GM21717 (cell line): Measurements from ENCODE around the gene TARP.

Experiments
- ATAC-seq: cut with Tn5 transposase; IDR thresholded peaks from one replicate; pipeline ENCODE4 v1.9.1; 2021; ENCODE audit warnings: mild to moderate bottlenecking, moderate library complexity; ENCODE audit not compliant: unreplicated experiment

Gene TARP

GRCh38 chr7:38273286-38273995 is at the start of gene TARP:
TARP (minus strand) TSS chr7:38273636.
- ATAC-seq, result no peak

GRCh38 chr7:38323156-38323555 is 49.7 kb upstream of the TARP start:
- no peak for ATAC-seq

- ATAC-seq, result no peak
Observed at GRCh38 chr7:38322461-38322860, 49.0 kb upstream of the TARP start.

GRCh38 chr7:38321967-38322366 is 48.5 kb upstream of the TARP start:
- no peak for ATAC-seq

DNA sequence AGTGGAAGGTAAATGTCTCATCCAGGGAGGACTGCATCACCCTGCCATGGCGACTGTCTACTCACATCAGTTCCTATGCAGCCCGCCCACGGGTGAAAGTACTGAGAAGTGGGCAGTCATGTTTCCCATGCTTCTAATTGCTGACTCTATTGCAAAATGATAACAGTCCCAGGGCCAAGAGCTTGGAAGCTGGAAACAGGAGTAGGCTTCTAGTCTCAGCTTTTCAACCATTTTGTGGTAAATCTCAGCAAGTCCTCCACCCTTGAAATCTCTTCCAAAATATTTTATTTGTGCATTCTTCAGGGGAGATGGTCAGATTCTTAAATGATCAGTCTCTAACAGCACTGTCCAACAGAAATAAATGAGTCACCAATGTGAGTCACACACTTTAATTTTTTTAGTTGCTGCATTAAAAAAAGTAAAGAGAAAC is 48.1 kb upstream of the TARP start:
- ATAC-seq, result no peak

- no peak for ATAC-seq
Observed at GRCh38 chr7:38321050-38321449, 47.6 kb upstream of the TARP start.

- no peak for ATAC-seq
Observed at GRCh38 chr7:38319873-38320272, 46.4 kb upstream of the TARP start.

- peak; percentile 72 for ATAC-seq
Observed at GRCh38 chr7:38318803-38319416, 45.5 kb upstream of the TARP start.

GRCh38 chr7:38318241-38318640 is 44.8 kb upstream of the TARP start:
- ATAC-seq, result no peak

DNA sequence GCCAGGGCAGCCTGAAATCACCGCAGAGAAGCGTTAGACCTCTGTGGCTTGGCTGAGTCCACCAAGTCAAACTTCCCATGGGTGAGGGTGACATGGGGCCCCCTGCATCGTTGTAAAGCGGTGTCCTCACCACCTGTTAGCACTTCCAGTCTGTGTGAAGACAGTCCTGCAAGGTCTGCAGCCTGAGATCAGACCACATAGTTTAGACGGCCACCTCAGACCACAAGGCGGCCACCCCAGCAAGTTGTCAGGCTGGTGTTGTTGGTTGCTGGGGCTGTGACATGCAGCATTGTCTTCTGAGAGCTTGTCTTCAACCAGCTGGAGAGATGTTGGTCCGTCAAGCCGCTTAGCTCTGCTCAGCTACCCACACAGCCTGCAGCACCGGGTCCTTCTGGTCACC is 44.1 kb upstream of the TARP start:
- no peak for ATAC-seq

- ATAC-seq, result no peak
Observed at GRCh38 chr7:38316733-38317360, 43.4 kb upstream of the TARP start.

DNA sequence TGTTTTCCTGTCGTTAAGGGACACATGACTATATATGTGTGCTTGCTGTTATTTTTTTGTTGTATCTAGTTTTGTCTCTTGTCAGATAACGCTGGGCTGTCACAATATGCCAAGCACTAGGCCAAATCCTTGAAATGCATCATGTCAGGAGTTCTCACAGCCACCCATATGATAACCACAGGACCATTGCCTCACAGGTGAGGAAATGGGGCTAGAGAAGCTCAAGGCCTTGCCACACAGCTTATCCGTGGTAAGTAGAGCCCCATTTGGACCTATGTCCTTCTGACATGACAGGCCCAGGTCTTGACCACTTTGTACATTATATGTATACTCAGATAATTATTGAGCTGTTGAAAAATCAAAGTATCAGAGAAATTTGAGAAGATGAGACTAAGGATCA is 42.0 kb upstream of the TARP start:
- ATAC-seq, result no peak

DNA sequence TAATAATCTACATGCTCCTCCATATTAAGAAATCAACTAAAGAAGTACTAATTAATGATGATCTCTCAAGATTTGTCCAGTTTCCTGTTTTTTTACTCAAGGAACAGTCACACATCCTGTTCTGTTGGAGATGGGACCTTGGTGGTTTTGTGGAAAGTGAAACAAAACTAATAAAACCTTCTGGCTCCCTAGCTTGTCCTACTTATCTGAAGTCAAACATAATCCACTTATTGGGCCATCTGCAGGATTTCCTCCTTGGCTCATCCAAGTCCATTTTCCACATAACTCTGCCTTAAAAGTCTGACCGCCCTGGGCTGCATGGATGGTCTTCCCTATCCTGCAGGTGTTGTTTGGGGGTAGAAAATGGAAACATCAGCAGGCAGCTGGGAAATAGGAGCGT is 39.4 kb upstream of the TARP start:
- no peak for ATAC-seq

DNA sequence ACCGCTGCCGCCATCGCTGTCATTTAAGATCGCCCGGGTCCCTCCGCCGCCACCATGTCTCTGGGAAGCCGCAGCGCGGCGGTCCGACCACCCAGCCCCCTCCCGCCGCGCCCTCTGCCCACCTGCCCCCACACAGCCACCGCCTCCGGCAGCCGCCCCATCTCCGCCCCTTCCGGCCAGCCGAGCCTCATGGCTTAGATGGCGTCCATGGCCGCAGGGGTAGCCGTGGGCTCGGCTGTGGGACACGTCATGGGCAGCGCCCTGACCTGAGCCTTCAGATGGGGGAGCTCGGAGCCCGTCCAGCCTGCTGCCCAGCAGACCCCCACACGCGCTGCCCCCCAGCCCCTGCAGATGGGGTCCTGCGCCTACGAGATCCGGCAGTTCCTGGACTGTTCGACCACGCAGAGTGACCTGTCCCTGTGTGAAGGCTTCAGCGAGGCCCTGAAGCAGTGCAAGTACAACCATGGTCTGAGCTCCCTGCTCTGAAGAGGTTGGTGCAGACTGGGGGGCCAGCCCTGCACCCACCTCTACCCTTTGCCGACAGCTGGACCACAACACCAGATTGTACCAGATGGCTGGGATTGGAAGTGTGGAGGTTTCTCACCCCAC is 38.0 kb upstream of the TARP start:
- ATAC-seq, result no peak

- ATAC-seq, result no peak
Observed at GRCh38 chr7:38310591-38311101, 37.2 kb upstream of the TARP start.

DNA sequence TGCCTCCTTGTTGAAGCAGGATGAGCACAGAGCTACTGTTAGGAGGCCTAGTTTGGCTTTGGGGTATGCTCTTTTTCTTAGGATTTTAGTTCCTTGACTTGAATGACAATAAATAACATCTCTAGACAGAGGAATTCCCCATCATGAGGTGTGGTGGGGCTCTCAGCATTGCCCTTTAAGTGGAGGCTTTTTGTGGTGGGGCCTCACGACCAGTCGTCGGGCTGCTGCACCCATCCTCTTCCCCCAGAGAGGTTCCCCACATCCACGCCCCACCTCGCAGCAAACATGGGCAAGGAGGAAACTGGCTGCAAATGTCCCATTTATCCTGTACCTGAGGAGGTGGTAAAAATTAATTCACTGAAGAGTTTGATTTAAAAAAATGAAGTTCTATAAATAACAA is 36.1 kb upstream of the TARP start:
- ATAC-seq, result no peak

- ATAC-seq, result no peak
Observed at GRCh38 chr7:38308140-38308539, 34.7 kb upstream of the TARP start.

GRCh38 chr7:38307640-38308039 is 34.2 kb upstream of the TARP start:
- no peak for ATAC-seq

DNA sequence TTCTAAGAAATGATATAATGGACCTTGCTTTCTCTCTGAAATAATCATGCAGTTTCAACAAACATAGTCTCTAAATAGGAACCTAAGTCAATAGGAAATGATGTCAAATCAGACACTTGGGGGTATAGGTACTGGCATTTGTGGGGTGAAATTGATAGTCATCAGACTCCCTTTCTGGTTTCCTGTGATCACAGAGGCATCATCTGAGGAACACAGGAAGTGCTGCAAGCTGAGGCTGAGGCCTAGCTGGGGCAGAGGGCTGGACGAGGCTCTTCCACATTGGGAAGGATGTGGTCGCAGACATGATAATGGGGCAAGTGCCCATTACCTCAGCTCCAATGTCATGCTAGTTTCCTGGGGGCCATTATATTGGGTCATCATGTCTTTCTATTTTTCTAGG is 33.5 kb upstream of the TARP start:
- ATAC-seq, result no peak

GRCh38 chr7:38306171-38306570 is 32.7 kb upstream of the TARP start:
- no peak for ATAC-seq

DNA sequence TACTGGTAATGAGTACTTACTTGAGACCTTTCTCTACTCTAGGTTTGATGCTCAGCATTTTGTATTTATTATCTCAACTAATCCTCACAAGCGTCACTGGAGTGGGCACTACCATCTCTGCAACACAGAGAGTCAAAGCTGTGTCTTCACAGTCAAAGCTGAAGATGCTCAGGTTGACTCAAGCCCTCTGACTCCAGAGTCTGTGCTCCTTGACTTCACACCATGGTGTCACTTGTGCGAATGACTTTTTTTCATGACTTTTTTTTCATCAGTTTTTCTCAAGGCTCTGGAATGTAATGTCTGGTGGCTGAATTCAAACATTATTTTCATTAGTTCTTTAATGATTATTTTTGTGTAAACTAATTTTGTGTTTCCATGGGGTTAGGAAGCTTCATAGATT is 30.4 kb upstream of the TARP start:
- ATAC-seq, result no peak

DNA sequence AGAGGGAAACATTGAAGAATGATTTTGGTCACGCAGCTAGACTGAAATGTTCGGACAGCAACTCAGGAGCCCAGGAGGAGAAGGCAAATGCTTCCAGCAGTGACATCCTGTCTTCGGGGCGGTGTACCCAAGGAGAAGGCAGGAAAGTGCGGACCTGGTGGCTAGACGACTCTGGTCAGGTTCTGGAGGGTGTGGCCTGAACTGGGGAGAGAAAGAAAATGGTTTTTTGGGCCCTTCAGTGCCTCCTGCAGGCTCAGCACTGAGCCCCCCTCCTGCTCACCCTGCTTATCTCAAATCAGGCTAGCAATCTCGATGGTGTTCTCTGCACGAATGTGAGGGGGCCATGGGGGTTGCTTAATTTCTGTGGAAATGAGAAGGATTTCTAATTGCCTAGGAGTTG is 26.7 kb upstream of the TARP start:
- ATAC-seq, result no peak
